ENCODE measurements around the gene PDK2. TPM values are rescaled to one million over a fixed set of nuclear protein-coding genes. Genes with fewer than 3 reads are reported as not detected.

The PDK2 gene
- total RNA-seq, 5 donors from 2014 or later (not counting 1 experiment from before 2014, with no cell fraction given), result 18.8 to 37.2 (median 30.0) TPM

GRCh38 chr17:50127697-50128361, 32.7 kb downstream of the PDK2 start:
- CTCF ChIA-PET, result no interaction called here
- ATAC-seq (replicated peaks in 1 of 4), result no peak
- no peak overlapping the region for H3K4me3 Mint-ChIP-seq

GRCh38 chr17:50128441-50129352, 33.5 kb downstream of the PDK2 start:
- ChIA-PET CTCF (no interaction called here), POLR2A (no interaction called here)
- H3K27ac Mint-ChIP-seq, result peak overlapping the region in 1 of 2 donors; percentile 43
- H3K4me3 Mint-ChIP-seq, result peak overlapping the region; percentile 51 to 69 (median 66)
- Histone ChIP-seq H3K4me3 (ENCODE audit: control insufficient read depth in 1 of 2, extremely low read depth in 1 of 2, low read length in 1 of 2) (peak overlapping the region in 1 of 2 donors; percentile 54), H3K36me3 (ENCODE audit: control insufficient read depth in 2 of 2, extremely low read depth in 1 of 2, insufficient read depth in 1 of 2, low read length in 1 of 2) (no peaks in the 10 kb centered on the region), H3K9me3 (no peaks in the 10 kb centered on the region), H3K4me1 (ENCODE audit: control insufficient read depth in 1 of 2, extremely low read depth in 1 of 2, insufficient read depth in 2 of 2, low read length in 2 of 2) (peaks cover 6 to 30% of the 10 kb centered on the region in 2 experiments), H3K27ac (ENCODE audit: low read length) (no peak overlapping the region), H3K27me3 (replicated peaks in 1 of 2; ENCODE audit: control insufficient read depth in 2 of 2, extremely low read depth in 1 of 2, insufficient read depth in 2 of 2, low read length in 1 of 2) (peaks cover 0 to 40% of the 10 kb centered on the region in 2 experiments)
- ATAC-seq (replicated peaks in 1 of 4), result no peak
- no peaks in the 10 kb centered on the region for H3K36me3 Mint-ChIP-seq
- H3K9me3 Mint-ChIP-seq, result no peaks in the 10 kb centered on the region
- 32% methylated on average over 16 of the region's 32 CpGs for WGBS (ENCODE audit: insufficient coverage)
- peaks cover 12 to 13% of the 10 kb centered on the region in 2 donors for H3K27me3 Mint-ChIP-seq
- DNase-seq, result no peak
- peaks cover 23 to 36% (median 34%) of the 10 kb centered on the region in 3 donors for H3K4me1 Mint-ChIP-seq

More at GRCh38 chr17:50127697-50128361, 32.7 kb downstream of the PDK2 start:
- Histone ChIP-seq H3K27ac (ENCODE audit: low read length) (no peak overlapping the region), H3K27me3 (replicated peaks in 1 of 2; ENCODE audit: control insufficient read depth in 2 of 2, extremely low read depth in 1 of 2, insufficient read depth in 2 of 2, low read length in 1 of 2) (peaks cover 0 to 45% of the 10 kb centered on the region in 2 experiments), H3K9me3 (no peaks in the 10 kb centered on the region), H3K36me3 (ENCODE audit: control insufficient read depth in 2 of 2, extremely low read depth in 1 of 2, insufficient read depth in 1 of 2, low read length in 1 of 2) (no peaks in the 10 kb centered on the region), H3K4me3 (ENCODE audit: control insufficient read depth in 1 of 2, extremely low read depth in 1 of 2, low read length in 1 of 2) (no peak overlapping the region), H3K4me1 (ENCODE audit: control insufficient read depth in 1 of 2, extremely low read depth in 1 of 2, insufficient read depth in 2 of 2, low read length in 2 of 2) (peaks cover 6 to 30% of the 10 kb centered on the region in 2 experiments)
- WGBS (ENCODE audit: insufficient coverage), result no CpG with 5 or more reads among the region's 6 CpGs
- no peaks in the 10 kb centered on the region for H3K36me3 Mint-ChIP-seq
- peaks cover 12 to 13% of the 10 kb centered on the region in 2 donors for H3K27me3 Mint-ChIP-seq
- H3K4me1 Mint-ChIP-seq, result peaks cover 23 to 36% (median 34%) of the 10 kb centered on the region in 3 donors
- POLR2A ChIA-PET, result no interaction called here
- H3K9me3 Mint-ChIP-seq, result no peaks in the 10 kb centered on the region
- no peak overlapping the region for H3K27ac Mint-ChIP-seq
- DNase-seq, result no peak

GRCh38 chr17:50129353-50129727, 34.2 kb downstream of the PDK2 start:
- ATAC-seq (replicated peaks in 1 of 4) (peak in 3 of 4 experiments; percentile 2 to 13 (median 9)), DNase-seq (no peak)
- Mint-ChIP-seq H3K27ac (no peak overlapping the region), H3K4me1 (peaks cover 23 to 37% (median 34%) of the 10 kb centered on the region in 3 donors), H3K4me3 (peak overlapping the region; percentile 43 to 73 (median 66)), H3K9me3 (no peaks in the 10 kb centered on the region), H3K36me3 (no peaks in the 10 kb centered on the region), H3K27me3 (peaks cover 12 to 13% of the 10 kb centered on the region in 2 donors)
- ChIA-PET POLR2A (no interaction called here), CTCF (interaction anchor here in 1 of 2 donors (0.6 to 1.5 kb wide), 3 partner anchors 12 to 40 kb away, joined by 4 to 6 read pairs (median 4); no protein-coding TSS in a partner anchor)
- H3K4me3 ChIP-seq (ENCODE audit: control insufficient read depth in 1 of 2, extremely low read depth in 1 of 2, low read length in 1 of 2), result peak overlapping the region in 1 of 2 donors; percentile 10
- H3K27ac ChIP-seq (ENCODE audit: low read length), result no peak overlapping the region
- no peaks in the 10 kb centered on the region for H3K9me3 ChIP-seq
- H3K36me3 ChIP-seq (ENCODE audit: control insufficient read depth in 2 of 2, extremely low read depth in 1 of 2, insufficient read depth in 1 of 2, low read length in 1 of 2), result peaks cover 0 to 4% of the 10 kb centered on the region in 2 donors
- H3K4me1 ChIP-seq (ENCODE audit: control insufficient read depth in 1 of 2, extremely low read depth in 1 of 2, insufficient read depth in 2 of 2, low read length in 2 of 2), result peaks cover 6 to 30% of the 10 kb centered on the region in 2 experiments
- peaks cover 0 to 40% of the 10 kb centered on the region in 2 experiments for H3K27me3 ChIP-seq (replicated peaks in 1 of 2; ENCODE audit: control insufficient read depth in 2 of 2, extremely low read depth in 1 of 2, insufficient read depth in 2 of 2, low read length in 1 of 2)
- WGBS (ENCODE audit: insufficient coverage), result 0% methylated on average over 11 of the region's 31 CpGs

GRCh38 chr17:50129728-50130558, 34.8 kb downstream of the PDK2 start, which contains the start of gene SAMD14:
SAMD14 (minus strand) TSS chr17:50130160; CDS start chr17:50124959, 5,201 bp downstream.
- peaks cover 6 to 30% of the 10 kb centered on the region in 2 experiments for H3K4me1 ChIP-seq (ENCODE audit: control insufficient read depth in 1 of 2, extremely low read depth in 1 of 2, insufficient read depth in 2 of 2, low read length in 2 of 2)
- CTCF ChIA-PET, result interaction anchor here (0.6 to 1.5 kb wide), 5 partner anchors 10 to 568 kb away, joined by 3 to 6 read pairs (median 4); no protein-coding TSS in a partner anchor
- WGBS (ENCODE audit: insufficient coverage), result 3% methylated on average over 42 of the region's 84 CpGs
- H3K9me3 ChIP-seq, result no peaks in the 10 kb centered on the region
- peaks cover 5 to 10% of the 10 kb centered on the region in 2 donors for H3K36me3 ChIP-seq (ENCODE audit: control insufficient read depth in 2 of 2, extremely low read depth in 1 of 2, insufficient read depth in 1 of 2, low read length in 1 of 2)
- Mint-ChIP-seq H3K4me1 (peaks cover 23 to 37% (median 34%) of the 10 kb centered on the region in 3 donors), H3K27me3 (peaks cover 12 to 13% of the 10 kb centered on the region in 2 donors), H3K36me3 (no peaks in the 10 kb centered on the region), H3K4me3 (peak within 1 kb of the TSS; percentile 57 to 73 (median 66)), H3K9me3 (no peaks in the 10 kb centered on the region), H3K27ac (no peak within 1 kb of the TSS)
- ATAC-seq (replicated peaks in 1 of 4), result peak; percentile 76 to 79 (median 78)
- H3K27me3 ChIP-seq (replicated peaks in 1 of 2; ENCODE audit: control insufficient read depth in 2 of 2, extremely low read depth in 1 of 2, insufficient read depth in 2 of 2, low read length in 1 of 2), result peaks cover 0 to 40% of the 10 kb centered on the region in 2 experiments
- peak in 27 of 35 experiments; percentile 29 to 70 (median 51) for DNase-seq
- POLR2A ChIA-PET, result no interaction called here
- no peak within 1 kb of the TSS for H3K27ac ChIP-seq (ENCODE audit: low read length)
- H3K4me3 ChIP-seq (ENCODE audit: control insufficient read depth in 1 of 2, extremely low read depth in 1 of 2, low read length in 1 of 2), result peak within 1 kb of the TSS; percentile 46 to 51

GRCh38 chr17:50130559-50131305, 35.6 kb downstream of the PDK2 start:
- Histone ChIP-seq H3K27ac (ENCODE audit: low read length) (no peak overlapping the region), H3K4me3 (ENCODE audit: control insufficient read depth in 1 of 2, extremely low read depth in 1 of 2, low read length in 1 of 2) (peak overlapping the region in 1 of 2 donors; percentile 51), H3K4me1 (ENCODE audit: control insufficient read depth in 1 of 2, extremely low read depth in 1 of 2, insufficient read depth in 2 of 2, low read length in 2 of 2) (peaks cover 6 to 30% of the 10 kb centered on the region in 2 experiments), H3K9me3 (no peaks in the 10 kb centered on the region), H3K27me3 (replicated peaks in 1 of 2; ENCODE audit: control insufficient read depth in 2 of 2, extremely low read depth in 1 of 2, insufficient read depth in 2 of 2, low read length in 1 of 2) (peaks cover 0 to 40% of the 10 kb centered on the region in 2 experiments), H3K36me3 (ENCODE audit: control insufficient read depth in 2 of 2, extremely low read depth in 1 of 2, insufficient read depth in 1 of 2, low read length in 1 of 2) (peaks cover 5 to 17% of the 10 kb centered on the region in 2 donors)
- peak in 4 of 35 experiments; percentile 12 to 50 (median 26) for DNase-seq
- peaks cover 23 to 37% (median 34%) of the 10 kb centered on the region in 3 donors for H3K4me1 Mint-ChIP-seq
- peaks cover 12 to 13% of the 10 kb centered on the region in 2 donors for H3K27me3 Mint-ChIP-seq
- H3K4me3 Mint-ChIP-seq, result peak overlapping the region; percentile 57 to 66 (median 59)
- 48% methylated on average over 4 of the region's 19 CpGs for WGBS (ENCODE audit: insufficient coverage)
- ChIA-PET CTCF (interaction anchor here (0.6 to 1.9 kb wide), 6 partner anchors 9 to 569 kb away, joined by 3 to 8 read pairs (median 6); no protein-coding TSS in a partner anchor), POLR2A (no interaction called here)
- peak in 1 of 4 experiments; percentile 48 for ATAC-seq (replicated peaks in 1 of 4)
- H3K36me3 Mint-ChIP-seq, result peaks cover 4% of the 10 kb centered on the region
- H3K9me3 Mint-ChIP-seq, result no peaks in the 10 kb centered on the region
- no peak overlapping the region for H3K27ac Mint-ChIP-seq

All from T-cell (primary cell).